Bronchial epithelial cell (primary cell): ENCODE results near the gene FNDC1. TPM values are rescaled to one million over a fixed set of nuclear protein-coding genes. Genes with fewer than 3 reads are reported as not detected.
A peak's percentile ranks its signal among the peaks of the same experiment; 100 is the strongest.

ENCODE experiments used
- DNase-seq: peaks from one replicate; pipeline ENCODE4 v3.0.0-alpha.2; 2010; ENCODE audit warnings: low read depth
- FAIRE-seq: peaks from 2 replicates; lab custom pipeline; 2011; peaks lifted over from hg19 to GRCh38; lab: Jason Lieb, UNC
- H3K27me3 ChIP-seq: 2 replicates; pipeline ENCODE4 v1.5.1; 2011; ENCODE audit warnings: low read length; ENCODE audit not compliant: control insufficient read depth, insufficient read depth
- H3K36me3 ChIP-seq: 2 replicates; pipeline ENCODE4 v1.5.1; 2011; ENCODE audit warnings: low read length; ENCODE audit not compliant: control insufficient read depth, insufficient read depth
- H3K4me3 ChIP-seq: 2 replicates; pipeline ENCODE4 v1.5.1; 2011; ENCODE audit warnings: mild to moderate bottlenecking, low read depth, low read length, control low read depth
- total RNA-seq: library from RNA; depleted of rRNA; stranded (reverse); fragments of >200 nt; gene quantifications from 2 replicates; pipeline ENCODE4 v1.2.1, GENCODE V29; 2014
- TF ChIP-seq, protein P1 (sequence below): IDR thresholded peaks from 2 replicates; pipeline ENCODE4 v1.5.1; 2011; ENCODE audit warnings: mild to moderate bottlenecking, moderate library complexity, low read length, control low read depth, inconsistent platforms; ENCODE audit not compliant: insufficient read depth, severe bottlenecking

Gene FNDC1
- total RNA-seq, 1 donor from 2014 or later = not detected

DNA sequence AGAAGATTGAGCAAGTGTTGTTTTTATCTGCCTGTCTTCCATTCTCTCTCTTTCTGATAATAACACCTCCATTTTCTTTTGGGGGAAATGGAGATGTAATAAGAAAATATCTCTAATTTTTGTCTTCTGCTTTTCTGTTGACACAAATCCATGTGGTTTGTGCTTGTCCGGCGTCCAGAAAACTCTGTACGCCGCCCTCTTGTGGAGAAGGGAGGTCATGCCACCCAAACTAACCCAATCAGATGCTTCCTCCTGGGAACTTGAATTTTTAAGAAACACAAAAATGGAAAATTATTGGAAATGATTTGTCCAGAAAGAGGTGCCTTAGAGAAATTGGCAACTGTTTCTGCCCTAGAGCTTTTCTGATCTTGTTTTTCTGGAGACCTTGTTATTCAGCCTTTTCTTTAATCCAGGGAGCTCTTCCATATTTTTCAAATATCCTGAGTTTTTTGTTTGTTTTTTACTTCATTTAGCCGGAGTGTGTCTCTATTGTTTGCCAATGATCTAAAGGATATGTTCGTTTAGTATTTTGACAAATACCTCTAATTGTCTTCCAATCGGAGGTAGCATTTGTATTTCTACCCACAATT is 17.8 kb upstream of the FNDC1 start:
- FAIRE-seq (no peak), DNase-seq (peak; percentile 54)
- no peak overlapping the region for H3K4me3 ChIP-seq
- no peaks in the 10 kb centered on the region for H3K27me3 ChIP-seq
- TF ChIP-seq, protein P1, sequence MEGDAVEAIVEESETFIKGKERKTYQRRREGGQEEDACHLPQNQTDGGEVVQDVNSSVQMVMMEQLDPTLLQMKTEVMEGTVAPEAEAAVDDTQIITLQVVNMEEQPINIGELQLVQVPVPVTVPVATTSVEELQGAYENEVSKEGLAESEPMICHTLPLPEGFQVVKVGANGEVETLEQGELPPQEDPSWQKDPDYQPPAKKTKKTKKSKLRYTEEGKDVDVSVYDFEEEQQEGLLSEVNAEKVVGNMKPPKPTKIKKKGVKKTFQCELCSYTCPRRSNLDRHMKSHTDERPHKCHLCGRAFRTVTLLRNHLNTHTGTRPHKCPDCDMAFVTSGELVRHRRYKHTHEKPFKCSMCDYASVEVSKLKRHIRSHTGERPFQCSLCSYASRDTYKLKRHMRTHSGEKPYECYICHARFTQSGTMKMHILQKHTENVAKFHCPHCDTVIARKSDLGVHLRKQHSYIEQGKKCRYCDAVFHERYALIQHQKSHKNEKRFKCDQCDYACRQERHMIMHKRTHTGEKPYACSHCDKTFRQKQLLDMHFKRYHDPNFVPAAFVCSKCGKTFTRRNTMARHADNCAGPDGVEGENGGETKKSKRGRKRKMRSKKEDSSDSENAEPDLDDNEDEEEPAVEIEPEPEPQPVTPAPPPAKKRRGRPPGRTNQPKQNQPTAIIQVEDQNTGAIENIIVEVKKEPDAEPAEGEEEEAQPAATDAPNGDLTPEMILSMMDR = peak; percentile 75
- no peaks in the 10 kb centered on the region for H3K36me3 ChIP-seq

- H3K4me3 ChIP-seq = no peak overlapping the region
- no peaks in the 10 kb centered on the region for H3K36me3 ChIP-seq
- TF ChIP-seq, protein P1 = no peak
- H3K27me3 ChIP-seq = no peaks in the 10 kb centered on the region
- FAIRE-seq = no peak
- DNase-seq = peak; percentile 5
These were observed 17.2 kb upstream of the FNDC1 start for GRCh38 chr6:159152041-159152440.

DNA sequence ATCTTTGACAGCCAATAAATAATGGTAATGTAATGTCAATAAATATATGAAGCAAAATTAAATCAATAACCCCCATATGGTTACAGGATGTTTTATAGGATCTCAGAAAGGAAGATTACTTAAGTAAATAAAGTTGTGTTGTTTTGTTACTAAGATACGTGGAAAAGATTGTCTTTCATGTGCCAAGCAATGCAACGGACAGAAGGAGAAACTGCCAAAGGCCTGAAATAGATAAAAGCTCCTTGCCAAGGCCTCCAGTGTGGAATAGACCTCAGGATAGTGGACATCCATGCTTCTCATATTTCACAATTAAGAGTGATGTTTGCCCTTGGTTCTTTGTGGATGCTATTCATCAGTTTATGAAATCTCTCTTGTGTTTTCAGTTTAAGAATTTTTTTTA is 16.4 kb upstream of the FNDC1 start:
- FAIRE-seq (no peak), DNase-seq (no peak)
- TF ChIP-seq, protein P1 = no peak
- no peaks in the 10 kb centered on the region for H3K27me3 ChIP-seq
- H3K36me3 ChIP-seq = no peaks in the 10 kb centered on the region
- no peak overlapping the region for H3K4me3 ChIP-seq

GRCh38 chr6:159155679-159156078 is 13.5 kb upstream of the FNDC1 start:
- H3K4me3 ChIP-seq = no peak overlapping the region
- DNase-seq (no peak), FAIRE-seq (no peak)
- no peaks in the 10 kb centered on the region for H3K36me3 ChIP-seq
- TF ChIP-seq, protein P1 = no peak
- H3K27me3 ChIP-seq = no peaks in the 10 kb centered on the region

- FAIRE-seq (no peak), DNase-seq (no peak)
- no peaks in the 10 kb centered on the region for H3K36me3 ChIP-seq
- no peaks in the 10 kb centered on the region for H3K27me3 ChIP-seq
- no peak overlapping the region for H3K4me3 ChIP-seq
- TF ChIP-seq, protein P1 = no peak
These were observed 13.1 kb upstream of the FNDC1 start for GRCh38 chr6:159156089-159156488.

DNA sequence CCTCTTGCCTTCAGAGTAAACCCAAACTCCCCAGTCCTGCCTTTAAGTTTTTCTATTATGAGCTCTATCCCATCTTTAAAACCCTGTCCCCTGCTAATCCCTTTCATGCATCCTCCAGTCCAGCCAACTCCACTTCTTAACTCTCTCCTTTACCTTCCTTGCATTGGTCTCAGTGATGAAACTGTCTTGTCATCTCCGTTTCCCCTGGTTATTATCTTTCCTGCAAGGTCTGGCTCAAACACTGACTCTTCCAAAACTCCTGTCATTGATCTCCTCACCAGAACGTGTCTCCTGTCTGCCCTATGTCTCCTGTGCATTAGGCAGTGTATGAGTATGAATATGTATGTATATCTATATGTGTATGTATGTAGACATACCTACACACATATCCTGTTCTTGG is 11.8 kb upstream of the FNDC1 start:
- no peak for FAIRE-seq
- no peak for DNase-seq
- Histone ChIP-seq H3K4me3 (no peak overlapping the region), H3K36me3 (no peaks in the 10 kb centered on the region), H3K27me3 (no peaks in the 10 kb centered on the region)
- TF ChIP-seq, protein P1 = no peak
